ENCODE measurements around the gene FAM107B.

FAM107B gene

DNA sequence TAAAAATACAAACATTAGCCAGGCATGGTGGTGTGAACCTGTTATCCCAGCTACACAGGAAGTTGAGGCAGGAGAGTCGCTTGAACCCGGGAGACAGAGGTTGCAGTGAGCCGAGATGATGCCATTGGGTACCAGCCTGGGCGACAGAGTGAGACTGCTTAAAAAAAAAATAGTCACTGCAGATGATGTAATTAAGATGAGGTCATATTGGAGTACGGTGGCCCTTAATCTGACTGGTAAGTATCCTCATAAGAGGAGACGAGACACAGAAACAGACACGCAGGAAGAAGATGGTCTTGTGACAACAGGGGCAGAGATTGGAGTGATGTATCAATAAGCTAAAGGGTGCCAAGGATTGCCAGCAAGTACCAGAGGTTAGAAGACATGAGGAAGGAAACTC lies 156.0 kb downstream of the FAM107B start:
- no peak for DNase-seq

DNA sequence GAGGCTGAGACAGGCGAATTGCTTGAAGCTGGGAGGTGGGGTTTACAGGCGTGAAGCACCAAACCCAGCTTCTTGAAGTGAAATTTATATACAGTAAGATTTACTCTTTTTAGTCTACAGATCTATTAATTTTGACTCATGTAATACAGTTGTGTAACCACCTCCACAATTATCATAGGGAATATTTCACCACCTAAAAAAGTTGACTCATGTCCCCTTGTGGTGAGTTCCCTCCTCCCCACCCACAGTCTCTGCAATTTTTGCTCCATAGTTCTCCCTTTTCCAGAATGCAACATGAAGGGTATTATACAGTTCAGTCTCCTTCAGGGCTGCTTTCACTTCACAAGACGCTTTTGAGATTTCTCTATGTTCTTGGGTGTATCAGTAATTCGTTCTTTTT lies 156.8 kb downstream of the FAM107B start:
- no peak for DNase-seq

DNA sequence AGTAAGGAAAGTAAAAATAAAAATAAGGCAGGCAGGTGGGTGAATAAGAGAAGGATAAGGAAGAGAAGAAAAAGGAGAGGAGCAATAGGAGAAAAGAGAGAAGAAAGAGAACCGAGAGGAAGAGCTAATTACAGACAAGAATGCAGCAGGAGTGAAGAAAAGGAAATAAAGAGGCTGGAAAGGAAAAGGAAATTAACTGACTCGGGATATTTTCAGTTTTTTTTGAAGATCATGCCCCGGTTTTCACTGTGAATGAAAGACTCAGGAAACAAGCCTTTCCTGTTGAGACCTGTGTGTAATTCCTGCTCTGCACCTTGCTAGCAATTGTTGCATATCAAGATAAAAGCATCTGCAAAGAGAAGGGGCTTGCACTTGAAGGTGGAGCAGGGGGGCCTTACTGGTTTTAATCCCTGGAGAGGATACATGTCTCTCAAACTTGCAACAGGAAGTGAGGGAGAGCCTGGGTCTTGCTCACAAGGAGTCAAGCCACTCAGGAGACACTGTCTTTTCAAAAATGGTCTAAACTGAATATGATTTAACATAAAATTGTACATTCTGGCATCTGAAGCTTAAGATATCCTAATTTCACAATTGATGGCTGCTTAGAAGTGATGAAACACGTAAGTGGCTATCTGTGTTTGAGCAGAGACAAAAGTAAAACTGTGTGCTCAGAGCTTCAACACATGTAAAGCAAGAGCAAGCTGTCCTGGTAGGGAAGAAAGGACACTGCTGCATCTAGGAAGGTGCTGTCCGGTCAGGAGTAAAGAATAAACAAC lies 157.6 kb downstream of the FAM107B start:
- DNase-seq: no peak

DNA sequence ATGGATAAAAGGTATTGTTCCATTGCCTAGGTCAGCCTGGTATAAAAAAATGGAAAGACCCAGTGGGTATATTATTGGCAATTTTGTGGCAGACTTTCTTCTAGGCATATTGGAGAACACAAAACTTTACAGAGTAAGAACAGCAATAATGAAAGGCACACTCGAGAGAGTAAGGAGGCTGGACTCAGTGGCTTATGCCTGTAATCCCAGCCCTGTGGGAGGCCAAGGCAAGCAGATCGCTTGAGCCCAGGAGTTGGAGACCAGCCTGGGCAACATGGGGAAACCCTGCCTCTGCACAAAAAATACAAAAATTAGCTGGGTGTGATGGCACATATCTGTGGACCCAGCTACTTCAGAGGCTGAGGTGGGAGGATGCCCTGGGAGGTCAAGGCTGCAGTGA lies 158.2 kb downstream of the FAM107B start:
- DNase-seq: no peak

DNA sequence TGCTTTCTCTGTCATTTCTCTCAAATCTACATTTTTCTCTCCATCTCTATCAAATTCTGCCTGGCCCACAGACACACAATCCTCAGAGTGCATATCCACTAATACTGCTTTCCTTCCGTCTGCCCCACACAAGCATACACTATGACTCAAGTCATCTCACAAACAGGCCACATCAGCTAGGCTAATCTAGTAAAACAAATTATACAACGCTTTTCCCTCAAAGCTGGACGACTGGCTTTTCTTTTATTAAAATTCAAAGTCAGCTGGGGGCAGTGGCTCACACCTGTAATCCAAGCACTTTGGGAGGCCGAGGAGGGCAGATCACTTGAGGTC lies 161.1 kb downstream of the FAM107B start:
- no peak for DNase-seq

DNA sequence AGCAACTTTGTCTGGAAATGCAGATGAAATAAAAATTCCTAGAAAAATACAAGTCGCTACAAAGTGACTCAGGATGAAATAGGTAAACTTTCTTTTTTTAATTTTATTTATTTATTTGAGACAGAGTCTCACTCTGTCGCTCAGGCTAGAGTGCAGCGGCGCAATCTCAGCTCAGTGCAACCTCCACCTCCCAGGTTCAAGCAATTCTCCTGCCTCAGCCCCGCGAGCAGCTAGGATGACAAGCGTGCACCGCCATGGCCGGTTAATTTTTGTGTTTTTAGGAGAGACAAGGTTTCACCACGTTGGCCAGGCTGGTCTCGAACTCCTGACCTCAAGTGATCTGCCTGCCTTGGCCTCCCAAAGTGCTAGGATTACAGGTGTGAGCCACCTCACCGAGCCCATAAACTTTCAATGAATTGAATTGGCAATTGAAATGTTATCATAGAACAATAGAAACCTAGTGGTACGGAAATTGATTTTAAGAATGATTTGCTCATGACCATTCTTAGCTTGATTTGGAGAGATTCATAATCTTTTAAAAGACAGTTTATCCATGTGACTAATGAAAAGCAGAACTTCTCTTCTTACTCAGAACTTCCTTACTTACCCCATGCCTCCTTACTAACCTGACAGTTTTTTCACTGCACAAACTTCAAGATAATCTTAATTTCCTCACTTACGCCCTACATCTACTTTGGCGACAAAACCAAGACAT lies 161.7 kb downstream of the FAM107B start:
- no peak for DNase-seq

DNA sequence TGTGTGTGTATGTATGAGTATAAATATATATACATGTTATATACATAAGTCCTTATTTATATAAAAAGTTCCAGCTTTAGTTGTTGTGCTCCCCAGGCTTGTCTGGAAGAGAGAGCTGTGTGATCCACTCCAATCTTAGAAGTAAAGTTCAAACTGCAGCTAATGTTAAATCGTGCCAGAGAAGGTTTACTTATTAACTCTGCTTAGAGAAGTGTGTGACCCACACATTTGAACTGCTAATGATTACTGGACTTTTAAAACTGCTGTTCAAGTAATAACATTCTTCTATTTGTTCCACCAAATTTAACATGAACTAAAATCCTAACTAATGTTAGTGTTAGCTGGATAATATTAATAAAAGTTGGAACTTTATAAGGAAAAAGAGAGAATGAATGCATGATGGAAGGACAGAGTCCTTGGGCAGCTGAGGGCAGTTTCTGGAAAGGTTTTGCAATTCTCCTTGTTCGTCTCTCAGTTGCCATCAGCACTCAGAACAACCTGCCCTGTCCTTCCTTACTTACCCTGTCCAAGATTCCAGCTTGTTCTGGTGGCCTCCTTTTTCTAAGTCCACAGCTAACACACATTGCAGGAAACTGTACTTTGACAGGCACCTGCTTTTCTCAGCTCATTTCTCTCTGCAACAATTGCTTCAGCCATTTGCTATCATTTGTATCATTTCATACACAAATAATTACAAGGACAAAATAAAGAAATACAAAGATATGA lies 162.6 kb downstream of the FAM107B start:
- DNase-seq: no peak

DNA sequence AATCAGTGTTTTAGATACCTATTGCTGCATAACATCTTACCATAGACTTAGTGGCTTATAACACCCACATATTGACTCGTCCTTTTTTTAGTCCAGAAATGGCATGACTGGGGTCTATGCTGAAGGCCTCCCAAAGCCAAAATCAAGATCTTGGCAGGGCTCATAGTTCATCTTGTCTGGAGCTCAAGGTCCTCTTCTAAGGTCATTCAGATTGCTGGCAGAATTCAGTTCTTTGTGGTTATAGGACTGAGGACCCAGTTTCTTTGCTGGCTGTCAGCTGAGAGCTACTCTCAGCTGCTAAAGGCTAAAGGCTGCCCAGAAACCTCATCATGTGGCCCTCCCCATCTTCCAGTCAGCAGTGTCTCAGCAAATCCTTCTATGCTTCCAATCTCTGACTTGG lies 165.5 kb downstream of the FAM107B start:
- DNase-seq: no peak

DNA sequence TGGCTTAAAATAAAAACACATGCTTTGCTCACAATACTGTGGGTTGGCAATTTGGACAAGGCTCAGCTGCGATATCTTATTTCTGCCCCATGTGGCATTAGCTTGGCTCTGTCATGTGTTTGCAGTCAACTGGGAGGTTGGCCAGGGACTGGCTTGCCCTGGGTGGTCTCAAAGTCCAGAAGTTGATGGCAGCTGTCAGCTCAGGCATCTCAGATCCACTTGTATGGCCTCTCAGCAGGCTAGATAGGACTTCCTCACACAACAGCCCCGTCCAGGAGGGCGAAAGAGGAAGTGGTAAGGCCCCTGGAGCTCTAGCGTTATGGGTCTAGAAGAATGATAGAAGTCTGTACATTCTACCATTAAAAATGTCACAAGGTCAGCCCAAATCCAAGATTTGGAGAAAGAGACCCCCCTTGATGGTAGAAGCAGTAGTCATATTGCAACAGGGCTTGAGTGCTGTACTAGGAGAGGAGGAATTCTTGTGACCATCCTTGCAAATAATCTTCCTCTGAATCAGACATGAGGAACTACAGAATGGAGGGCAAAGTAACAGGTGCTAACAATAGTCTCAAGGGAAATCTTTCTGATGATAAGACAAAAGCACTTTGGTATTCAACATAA lies 166.2 kb downstream of the FAM107B start:
- no peak for DNase-seq

DNA sequence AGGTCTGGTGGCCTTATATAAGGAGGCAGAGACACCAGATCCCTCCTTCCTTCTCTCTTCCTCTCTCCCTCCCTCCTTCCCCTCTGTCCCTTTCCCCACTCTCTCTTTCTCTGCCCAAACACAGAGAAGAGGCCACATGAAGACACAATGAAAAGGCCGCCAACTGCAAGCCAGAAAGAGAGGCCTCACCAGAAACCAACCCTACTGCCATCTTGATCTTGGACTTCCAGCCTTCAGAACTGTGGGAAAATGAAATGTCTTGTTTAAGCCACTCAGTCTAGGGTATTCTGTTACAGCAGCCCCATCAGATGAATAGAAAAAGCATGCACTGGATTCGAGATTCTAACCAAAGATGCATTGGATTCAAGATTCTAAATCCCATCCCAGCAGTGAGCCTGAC lies 168.1 kb downstream of the FAM107B start:
- no peak for DNase-seq

DNA sequence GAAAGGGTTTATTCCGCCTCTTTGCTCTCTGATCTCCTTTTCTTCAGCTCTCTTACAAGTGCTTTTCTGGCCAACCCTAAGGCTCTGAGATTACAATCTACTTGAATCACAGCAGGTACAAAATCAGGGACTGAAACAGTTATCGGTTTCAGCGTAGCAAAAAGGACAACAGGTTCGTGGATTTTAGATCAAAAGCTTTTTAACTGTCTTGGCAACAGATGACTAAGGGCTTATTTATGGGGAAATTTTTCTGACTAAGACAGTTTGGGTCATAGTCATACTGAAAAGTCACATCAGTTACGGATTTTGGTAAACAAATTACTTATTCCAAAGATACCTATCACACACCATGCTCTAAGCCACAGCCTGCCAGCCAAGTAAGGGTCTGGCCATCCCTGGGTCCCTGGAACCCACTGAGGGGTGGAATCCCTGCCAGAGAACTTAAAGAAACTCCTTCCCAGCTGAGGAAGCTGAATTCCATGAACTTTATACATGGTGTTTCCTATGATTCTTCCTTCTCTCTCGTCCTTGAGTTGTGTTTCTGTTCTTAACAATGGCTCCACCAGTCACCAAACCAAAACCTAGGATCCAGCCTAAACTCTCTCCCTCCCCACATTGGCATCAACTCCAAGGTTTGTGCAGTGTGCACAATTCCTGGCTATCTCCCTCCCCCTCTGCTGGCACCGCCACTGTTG lies 169.3 kb downstream of the FAM107B start:
- DNase-seq: peak; percentile 74

DNA sequence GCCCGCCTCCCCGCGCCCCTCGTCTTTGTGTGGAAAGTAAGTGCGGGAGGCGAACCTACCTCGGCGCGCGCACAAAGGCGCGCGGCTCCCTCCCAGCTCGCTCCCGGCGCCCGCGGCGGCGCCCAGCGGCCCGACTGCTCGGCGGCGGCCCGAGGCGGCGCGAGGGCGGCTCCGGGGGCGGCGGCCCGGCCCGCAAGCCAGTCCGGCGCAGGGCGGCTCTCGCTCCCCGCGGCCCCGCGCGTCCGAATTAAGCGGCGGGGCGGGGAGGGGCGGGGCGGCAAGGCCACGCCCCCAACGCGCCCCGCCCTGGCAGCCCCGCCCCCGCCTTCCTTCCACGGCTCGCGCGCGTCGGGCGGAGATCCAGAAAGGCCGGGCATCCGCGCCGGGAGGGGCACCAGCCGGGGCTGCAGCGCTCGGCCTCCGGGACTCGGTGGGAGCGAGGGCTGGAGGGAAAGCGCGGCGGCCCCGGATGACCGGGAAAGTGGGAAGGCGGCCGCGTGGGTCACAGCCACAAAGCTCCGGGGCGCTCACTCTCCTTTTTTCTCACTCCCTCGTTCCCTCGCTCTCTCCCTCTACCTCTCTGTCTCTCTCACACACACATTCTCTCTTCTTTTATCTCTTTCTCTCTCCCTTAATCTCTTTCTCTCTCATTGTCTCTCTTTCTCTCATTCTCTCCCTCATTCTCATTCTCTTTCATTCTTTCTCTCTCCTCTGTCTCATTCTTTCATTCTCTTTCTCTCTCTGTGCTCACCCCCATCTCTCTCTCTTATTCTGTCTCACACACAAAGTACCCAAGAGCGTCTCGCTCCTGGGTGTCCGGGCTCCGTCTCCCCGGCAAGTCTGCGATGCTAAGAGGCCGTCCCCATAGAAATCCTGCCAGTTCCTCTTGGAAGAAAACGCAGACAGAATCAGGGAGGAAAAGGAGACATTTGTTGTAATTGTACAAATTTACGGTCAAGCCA lies 170.2 kb downstream of the FAM107B start:
- DNase-seq: peak; percentile 77

DNA sequence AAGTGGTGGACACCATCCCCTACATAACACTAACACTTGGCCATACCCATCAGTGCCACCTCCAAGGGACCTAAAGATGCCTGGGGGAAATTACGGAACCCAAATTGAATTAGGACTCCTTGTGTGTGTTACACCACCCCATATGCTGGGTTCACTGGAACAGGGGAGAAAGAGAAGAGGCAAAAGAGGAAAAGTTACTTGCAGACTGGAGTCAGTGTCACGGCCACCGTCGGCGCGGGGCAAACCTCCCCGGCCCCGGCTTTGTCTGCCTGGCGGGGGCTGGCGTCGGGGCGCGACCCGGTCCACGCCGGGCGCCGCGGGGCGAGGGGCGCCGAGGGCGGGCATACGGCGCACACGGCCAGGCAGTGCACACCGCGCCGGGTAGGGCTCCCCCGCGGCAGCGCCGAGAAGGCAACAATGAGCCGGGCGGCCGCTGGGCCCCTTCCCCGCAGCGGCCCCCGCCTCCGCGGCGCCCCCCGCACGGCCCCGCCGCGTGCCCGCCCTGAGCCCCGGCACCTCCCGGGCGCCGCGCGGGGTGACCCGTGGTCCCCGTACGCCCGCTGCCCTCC lies 171.1 kb downstream of the FAM107B start:
- DNase-seq: peak; percentile 39

DNA sequence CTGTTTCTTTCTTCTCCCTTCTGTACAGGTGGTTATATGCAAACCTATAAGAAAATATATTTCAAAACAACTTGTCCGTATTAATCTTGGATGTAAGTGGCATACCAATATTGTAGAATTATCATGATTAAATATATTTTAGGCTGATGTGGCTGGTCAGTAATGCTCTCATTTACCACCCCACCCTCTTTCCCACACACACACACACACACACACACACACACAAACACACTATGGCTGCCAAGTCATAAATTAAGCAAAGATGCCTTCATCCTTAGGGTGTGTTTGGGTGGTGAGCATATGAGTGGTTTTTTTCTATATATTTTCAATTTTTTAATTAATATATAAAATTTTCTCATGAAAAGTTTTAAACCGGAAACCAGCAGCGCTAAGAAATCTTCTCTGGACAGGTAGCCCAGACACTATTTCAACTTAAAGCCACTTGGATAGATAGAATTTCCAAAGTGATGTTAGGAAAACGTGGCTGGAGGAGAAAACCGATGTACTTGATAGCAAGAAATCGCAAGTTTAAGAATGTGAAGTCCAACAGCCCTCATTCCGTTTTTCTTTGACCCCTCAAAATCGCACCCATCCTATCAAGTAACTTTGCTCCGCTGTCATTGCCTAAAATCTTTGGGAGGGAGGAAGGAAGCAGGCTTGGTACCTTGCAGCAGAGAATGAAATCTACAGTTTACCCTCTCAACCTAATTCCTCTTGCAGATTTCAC lies 171.7 kb downstream of the FAM107B start:
- DNase-seq: peak; percentile 43

DNA sequence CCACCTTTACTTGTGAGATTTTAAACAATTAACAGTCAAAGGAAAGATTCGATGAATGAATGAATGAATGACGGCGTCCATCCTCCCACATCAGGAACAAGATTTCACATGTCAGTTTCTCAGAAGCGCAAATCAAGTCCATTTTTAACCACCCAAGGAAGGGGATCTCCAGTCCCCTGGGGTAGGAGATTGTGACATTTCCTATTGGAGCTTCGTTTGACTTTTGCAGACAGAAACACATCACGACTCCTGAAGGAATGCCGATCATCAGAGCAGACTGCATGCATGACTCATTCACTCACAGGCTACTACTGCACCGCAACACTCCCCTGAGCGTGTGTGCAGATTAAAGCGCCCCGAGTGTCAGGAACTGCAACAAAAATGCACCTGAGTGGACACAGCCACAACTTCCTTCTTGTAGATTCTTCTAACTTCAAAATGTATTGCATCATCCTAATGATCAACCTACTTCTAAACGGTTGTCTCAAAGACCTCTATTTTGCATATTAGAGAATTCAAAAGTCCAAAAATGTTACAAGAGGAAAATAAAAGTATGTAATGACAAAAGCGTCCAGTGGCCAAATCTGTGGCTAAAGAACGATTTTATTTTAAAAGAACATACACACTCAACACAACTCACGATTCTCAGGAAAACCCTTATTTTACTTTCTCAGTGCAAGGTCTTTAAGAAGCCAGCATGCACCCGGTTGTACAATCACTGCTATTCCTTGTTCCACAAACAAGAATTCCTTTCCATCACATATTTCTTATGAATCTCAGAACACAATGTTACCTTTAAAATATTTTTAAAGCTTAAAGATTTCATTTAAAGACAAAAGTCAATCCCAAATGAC lies 172.6 kb downstream of the FAM107B start:
- peak; percentile 77 for DNase-seq

DNA sequence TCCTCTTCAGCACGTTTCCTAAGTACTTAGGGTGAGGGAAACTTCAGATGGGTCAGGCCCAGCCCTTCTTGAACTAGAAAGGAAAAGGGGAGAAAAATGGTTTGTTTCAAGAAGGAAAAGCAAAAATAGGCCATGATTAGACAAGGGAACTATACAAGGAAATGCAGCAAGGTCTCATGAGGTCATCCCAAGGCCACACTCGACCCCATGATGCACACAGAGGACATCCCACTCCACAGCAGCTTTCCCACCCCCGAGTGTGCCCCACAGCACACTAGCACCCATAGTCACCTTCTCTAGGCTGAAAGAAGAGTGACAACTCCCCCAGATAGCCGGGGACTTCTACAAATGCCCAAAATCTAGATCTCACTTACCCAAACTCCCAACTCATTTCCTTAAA lies 173.4 kb downstream of the FAM107B start:
- DNase-seq: no peak

DNA sequence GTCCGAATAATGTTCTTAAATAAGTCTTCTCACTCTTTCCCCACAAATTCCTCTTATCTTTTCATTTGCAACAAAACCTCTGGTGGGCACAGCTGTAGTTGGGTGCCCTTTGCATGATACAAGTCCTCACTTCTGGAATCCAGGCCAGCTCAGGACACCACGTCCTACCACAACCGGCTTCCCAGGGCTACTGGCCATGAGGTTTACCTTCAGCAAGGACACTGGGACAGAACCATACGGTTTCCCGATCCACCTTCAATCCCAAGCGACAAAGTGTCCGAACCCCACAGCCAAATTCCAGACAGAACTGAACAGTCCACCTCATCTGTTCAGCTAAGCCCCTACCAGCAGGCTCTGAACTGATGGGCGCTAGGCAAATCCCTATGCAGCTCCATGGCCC lies 174.6 kb downstream of the FAM107B start:
- peak; percentile 13 for DNase-seq

DNA sequence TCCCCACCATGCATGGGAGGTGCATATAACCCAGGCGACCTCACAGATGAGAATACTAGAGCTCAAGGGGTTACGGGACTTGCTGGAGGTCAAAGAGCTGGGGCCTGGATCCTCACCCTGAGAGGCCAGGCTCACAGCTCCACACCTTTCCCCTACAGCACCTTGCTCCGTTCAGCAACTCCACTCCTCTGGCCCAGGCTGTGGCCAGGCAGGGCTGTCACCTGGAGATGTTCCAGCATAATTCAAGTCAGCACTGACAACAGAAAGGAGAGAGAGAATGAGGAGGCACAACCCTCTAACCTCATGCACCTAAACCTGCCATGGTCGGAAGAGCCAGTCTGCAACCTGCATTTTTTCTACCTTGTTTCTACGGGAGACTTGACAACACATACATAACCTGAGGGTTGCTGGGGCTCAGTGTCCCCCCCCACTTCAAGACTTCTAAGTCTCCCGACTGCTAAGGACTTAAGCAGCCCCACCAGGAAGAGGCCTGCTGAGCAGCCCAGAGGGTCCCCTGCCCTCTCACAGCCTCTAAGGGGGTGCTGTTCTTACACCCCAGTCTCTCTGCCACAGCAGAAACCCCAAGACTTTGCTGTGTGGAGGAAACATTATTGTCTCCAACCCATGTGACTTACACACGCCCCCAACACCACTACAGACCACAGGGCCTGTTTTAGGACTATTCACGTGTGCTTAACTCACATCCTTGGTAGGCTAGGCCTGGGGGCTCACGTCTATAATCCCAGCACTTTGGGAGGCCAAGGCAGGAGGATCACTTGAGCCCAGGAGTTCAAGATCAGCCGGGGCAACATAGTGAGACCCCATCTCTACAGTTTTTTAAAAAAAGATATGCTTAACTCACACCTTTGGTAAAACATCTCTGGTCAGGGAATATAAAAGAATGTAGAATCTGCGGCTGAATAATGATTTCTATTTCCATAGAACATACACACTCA lies 175.6 kb downstream of the FAM107B start:
- DNase-seq: no peak
